Fibroblast of skin of right quadriceps (primary cell): ENCODE measurements around the gene CFAP70.

Experiments
- DNase-seq: peaks from one replicate; pipeline ENCODE4 v3.0.0-alpha.2; 2013

The CFAP70 gene

DNA sequence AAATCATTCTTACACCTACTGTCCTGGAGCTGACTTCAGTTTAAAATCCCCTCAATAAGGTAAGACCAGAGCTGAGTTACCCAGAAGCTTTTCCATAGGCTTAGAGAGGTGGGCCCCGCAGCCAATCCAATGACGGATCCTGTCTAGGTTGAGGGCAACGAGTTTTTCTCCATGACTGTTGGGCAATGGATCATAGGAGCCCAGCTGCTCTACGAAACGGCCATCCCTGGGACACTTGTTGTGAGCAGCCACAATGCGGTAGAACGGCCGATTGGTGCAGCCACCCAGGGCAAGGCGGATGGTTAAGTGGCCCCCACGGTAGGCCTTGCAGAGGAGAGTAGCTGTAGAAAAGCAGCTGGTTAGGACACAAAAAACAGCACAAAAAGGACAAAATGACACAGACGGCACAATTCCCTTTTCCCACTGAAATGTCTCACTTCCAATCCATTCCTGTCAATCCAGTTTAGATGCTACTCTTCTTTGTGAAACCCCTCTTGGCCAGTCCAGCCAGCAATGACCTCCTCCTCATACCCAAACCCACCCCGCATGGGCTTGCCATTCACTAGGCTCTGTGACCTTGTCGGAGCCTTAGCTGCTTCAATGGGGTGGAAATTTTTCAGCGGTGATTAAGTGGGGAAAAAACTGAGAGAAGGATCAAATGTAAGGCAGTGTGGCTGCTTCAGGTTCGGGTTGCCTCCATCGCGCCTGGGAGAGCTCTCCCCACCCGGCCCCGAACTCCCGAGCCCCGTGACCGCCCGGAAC is 106.8 kb downstream of the CFAP70 start:
- no peak for DNase-seq

DNA sequence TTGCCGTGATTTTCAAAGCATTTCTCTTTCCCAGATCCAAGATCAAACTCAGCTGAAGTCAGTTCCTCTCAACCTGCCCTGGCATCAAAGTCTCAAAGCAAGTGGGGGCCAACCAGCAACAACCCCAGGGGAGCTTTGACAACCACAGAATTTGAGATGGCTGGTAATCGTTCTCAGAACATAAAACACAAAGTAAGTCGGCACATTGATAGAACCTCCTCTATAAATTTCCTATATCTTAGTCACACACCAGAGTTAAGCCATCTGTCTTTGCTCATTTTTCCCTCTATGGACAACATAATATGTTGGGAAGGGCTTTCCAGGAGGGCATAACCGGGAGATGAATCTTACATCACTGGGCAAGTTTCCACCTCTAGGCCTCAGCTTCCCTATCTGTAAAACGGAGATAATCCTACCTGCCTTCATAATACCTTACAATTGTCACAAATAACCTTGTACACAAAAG is 110.4 kb downstream of the CFAP70 start:
- peak; percentile 16 for DNase-seq

GRCh38 chr10:73247509-73248258 is 111.0 kb downstream of the CFAP70 start:
- no peak for DNase-seq

DNA sequence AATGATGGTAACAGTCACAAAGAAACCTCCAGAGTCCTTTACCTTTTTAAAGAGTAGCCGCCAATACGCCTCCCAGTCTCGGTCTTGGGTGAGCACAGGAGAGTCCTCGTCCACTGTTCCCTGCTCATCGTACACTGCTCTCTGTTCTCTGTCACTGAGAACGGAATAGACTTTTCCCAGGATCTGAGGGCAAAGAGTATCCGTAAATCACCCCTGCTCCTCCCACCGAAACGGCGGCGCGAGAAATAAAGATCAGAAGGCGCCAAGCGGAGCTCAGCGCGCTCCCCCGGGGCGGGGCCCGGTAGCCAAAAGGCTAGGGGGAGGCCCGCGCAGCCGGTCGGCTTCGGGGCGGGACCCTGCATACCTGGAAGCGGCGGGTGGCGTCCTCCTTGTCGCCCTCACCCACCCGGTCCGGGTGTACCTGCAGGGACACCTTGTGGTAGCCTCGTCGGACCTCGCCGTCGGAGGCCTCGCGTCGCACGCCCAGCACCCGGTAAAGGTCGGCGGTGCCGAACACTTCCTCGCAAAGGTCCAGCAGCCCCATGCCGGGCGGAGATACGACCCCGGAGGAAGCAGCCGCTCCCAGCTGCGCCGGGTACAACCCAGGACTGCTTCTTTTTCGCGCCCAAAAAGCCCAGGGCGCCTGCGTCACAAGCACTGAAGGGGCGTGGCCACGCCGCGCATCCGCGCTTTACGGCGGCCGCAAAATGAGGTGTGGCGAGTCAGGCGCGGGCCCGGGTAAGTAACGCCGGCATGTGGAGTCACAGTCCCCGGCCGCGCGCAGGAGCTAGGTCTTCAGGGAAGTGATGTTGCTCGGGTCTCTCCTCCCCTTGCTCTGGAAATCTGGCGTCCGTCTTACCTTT is 111.8 kb downstream of the CFAP70 start, which contains the start of gene DNAJC9:
Gene DNAJC9, minus strand, starts transcription at position 610 of the 863 bp plus-strand sequence. Its CDS starts 66 bp downstream, at position 544.
- DNase-seq: peak; percentile 94

- DNase-seq: no peak
Observed at GRCh38 chr10:73246322-73246645, 112.4 kb downstream of the CFAP70 start.

- no peak for DNase-seq
Observed at GRCh38 chr10:73244866-73245477, 113.7 kb downstream of the CFAP70 start.

- DNase-seq: no peak
Observed at GRCh38 chr10:73239908-73240307, 118.8 kb downstream of the CFAP70 start.

DNA sequence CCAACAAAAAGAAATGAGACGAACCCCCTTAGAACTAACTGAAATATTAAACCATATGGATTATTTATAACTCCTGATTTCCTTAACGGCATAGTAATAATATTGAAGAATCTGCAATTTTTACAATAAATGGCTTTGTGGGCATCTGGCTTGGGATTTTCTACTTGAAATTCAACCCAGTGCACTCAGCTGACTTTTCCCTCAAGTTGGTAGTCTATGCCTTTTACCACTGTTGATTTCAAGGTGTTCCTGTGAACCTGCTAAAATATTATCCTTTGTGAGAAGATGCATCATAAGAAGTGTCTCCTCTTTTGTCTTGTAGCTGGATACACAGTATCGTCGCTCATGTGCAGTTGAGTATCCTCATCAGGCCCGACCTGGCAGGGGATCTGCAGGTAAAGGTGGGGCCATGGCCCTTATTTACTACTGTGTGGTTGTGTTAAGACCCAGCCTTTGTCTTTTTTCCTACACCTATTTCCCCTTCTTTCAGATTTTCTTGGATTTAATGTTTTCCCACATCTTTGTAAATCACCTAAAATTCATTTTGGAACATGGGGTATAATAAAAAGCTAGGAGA is 119.6 kb downstream of the CFAP70 start:
- no peak for DNase-seq

GRCh38 chr10:73234695-73235094 is 124.0 kb downstream of the CFAP70 start:
- DNase-seq: no peak

DNA sequence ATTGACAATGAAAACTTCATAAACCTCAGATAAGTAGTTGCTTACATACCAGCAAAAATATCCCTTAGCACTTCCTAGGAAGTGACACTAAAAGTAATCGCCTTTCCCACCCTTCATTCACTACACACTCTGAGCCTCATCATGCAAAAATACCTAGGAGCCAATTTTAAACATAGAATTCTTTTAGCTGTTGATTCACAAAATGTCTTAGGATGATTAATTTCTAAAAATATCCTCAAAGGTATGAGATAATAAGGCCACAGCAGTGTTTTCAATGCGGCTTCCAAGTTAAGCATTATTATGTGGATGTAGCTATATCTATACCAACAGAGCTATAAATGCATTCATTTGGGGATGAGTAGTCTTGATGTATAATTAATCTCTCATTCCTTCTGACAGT is 124.8 kb downstream of the CFAP70 start:
- no peak for DNase-seq

DNA sequence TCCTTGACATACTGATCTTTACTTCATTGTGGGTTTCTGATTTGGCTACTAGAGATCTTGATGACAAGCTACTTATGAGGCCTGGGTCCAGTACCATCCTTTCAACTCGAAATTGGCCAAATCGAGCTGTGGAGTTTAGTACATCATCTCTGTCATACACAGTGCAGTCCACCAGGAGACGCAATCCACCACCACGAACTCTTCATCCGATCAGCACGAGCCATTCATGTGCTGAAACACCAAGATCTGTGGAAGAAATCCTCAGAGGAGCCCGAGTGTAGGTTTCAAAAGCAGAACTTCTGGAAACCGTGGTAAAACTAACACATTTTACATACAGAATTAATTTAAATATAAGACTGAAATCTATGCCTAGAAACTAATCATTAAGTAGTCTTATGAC is 125.8 kb downstream of the CFAP70 start:
- DNase-seq: no peak

DNA sequence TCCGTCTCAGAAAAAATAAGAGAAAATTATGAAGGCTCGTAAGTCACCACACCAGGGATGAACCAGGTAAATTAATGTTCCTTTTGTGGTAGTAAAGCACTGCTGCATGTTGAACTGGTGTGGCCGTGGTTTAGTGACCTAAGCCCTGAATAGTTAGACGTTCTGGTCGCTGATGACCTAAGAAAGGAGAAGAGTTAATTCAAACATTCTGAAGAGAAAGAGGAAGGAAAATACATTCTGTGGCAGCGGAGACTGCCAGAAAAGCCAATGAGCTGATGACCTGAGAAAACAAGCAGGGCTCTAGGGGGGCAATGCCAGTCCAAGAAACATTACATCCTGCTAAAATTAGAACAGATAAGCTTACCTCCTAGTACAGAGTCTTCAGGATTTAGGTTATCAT is 129.1 kb downstream of the CFAP70 start:
- no peak for DNase-seq

DNA sequence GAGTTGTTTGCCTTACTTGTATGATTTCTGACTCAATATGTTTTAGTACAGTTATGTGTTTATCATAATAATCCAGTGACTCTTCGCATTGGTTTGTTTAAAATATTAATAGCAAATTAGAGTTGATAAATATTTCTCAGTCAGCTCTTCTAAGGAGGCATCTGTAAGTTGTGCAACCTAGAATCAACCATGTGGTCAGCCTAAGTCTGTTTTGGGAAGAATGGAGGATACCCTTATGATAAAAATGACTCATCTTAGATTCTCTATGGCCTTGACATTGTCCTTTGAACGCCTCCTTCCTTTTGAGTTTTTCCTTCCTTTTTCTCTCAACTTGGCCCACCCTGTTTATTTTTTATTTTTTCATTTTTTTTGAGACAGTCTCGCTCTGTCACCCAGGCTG is 130.4 kb downstream of the CFAP70 start:
- DNase-seq: no peak

DNA sequence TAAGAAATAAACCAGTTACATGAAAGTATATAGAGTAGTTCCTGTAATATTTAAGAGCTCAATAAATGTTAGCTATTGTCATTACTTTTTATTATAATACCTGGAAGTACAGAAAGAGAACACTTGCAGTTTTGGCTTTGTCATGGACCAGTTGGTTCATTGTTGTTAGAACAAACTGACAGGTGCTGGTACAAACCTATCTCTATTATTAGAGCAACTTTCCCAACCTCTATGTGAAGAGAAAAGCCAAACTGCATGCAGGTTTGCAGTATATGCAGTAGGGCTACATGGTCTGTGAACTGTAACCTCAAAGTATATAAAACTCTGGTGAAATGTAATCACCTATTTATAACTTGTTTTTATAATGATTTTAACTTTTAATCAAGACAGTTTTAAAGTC is 132.0 kb downstream of the CFAP70 start:
- DNase-seq: no peak

- DNase-seq: no peak
Observed at GRCh38 chr10:73225518-73225917, 133.1 kb downstream of the CFAP70 start.

DNA sequence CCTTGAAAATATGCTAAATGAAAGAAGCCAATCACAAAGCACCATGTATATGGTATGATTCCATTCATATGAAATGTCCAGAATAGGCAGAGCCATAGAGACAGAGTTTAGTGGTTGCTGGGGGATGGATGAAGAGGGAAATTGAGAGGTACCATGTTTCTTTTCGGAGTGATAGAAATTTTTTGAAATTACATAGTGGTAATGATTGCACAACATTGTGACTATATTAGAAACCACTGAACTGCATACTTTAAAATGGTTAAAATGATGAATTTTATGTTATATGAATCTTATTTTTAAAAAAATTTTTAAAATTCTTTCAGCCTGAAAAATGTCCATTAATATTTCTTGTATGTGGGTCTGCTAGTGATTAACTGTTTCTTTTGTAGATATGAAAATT is 137.7 kb downstream of the CFAP70 start:
- no peak for DNase-seq

- DNase-seq: no peak
Observed at GRCh38 chr10:73219384-73219783, 139.3 kb downstream of the CFAP70 start.

DNA sequence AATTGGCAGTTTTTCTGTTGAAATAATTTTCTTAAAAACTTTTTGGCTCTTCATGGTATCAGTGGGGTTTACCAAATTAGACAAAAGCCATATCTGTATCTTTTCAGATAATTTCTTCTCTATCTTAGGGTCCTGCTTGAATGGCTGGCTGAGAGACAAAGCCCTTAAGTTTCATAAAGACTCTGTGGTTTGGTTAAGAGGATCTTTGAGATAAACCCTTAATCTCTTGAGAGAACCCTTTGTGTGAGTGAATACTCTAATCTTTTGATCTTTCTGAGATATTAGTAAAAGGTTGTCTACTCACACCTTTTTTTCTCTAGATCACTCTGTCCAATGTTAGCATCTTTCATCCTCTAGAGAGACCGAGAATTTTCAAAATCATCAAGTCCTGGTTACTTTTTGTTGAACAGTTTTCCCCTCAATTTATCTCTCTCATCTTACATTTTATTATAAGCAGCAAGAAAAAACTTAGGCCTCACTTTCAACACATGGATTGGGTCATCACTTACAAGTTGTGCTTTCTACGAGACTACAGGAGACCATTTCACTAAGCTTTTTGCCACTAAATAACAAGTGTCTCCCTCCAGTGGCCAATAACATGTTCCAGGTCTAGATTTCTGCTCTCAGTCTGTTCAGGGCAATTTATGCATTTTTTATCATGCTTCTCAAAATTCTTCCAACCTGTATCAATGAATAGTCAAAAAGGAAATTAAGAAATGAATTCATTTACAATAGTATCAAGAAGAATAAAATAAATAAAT is 140.1 kb downstream of the CFAP70 start:
- no peak for DNase-seq

DNA sequence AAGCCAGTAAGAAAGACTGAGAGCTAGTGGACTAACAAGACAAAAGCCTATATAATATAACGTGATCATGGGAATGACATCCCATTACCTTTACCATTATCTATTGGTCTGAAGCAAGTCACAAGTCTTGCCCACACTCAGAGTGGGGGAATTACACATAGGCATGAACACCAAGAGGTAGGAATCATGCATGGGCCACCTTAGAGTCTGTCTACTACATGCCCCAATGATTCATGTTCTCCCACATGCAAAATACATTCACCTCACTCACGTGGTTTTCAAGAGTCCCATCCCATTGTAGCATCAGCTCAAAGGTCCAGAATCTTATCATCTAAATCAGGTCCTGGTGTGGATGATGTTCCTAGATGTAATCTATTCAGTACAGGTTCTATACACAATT is 141.0 kb downstream of the CFAP70 start:
- no peak for DNase-seq

DNA sequence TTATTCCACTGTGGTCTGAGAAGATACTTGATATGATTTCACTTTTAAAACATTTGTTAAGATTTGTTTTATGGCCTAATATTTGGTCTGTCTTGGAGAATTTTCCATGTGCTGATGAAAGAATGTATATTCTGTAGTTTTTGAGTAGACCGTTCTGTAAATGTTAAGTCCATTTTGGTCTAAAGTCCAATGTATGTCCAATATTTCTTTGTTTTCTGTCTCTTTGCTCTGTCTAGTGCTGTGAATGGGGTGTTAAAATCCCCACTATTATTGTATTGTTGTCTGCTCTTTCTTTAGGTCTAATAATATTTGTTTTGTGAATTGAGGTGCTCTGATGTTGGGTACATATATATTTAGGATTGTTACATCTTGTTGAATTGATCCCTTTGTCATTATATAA is 142.9 kb downstream of the CFAP70 start:
- no peak for DNase-seq

DNA sequence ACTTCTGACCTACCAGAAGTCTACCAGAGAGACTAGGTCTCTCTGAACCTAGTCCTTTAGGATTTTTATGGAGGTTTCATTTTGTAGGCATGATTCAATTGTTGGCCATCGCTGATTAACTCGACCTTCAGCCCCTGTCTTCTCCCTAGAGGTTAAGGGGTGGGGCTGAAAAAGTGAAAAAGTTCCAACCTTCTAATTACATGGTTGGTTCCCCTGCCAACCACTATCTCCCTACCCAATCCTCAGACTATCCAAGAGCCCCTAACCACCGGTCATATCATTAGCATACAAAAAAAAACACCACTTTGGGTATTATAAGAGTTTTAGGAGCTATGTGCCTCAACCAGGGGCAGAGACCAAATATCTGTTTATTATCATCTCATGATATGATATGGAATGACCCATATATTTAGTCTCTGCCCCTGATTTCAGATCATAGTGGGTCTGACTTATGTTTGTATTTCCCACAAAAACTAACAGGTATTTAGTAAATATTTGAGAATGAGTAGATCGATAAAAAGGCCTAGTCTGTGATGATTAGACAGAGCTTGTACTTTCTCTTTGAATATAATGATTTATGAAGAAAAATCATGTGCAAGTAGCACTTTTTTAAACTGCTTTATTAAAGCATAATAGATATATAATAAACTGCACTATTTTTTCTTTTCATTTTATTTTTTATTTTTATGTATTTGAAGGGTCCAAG is 147.4 kb downstream of the CFAP70 start:
- DNase-seq: no peak
